Kidney epithelial cell (primary cell): Measurements from ENCODE around the gene LYZL6. TPM values are rescaled to one million over a fixed set of nuclear protein-coding genes. Genes with fewer than 3 reads are reported as not detected.

ENCODE experiments used
- DNase-seq: peaks from one replicate; pipeline ENCODE4 v3.0.0-alpha.2; 2010; ENCODE audit warnings: low read depth
- H3K27me3 ChIP-seq: 2 replicates; pipeline ENCODE4 v1.6.0; 2011; ENCODE audit warnings: low read length; ENCODE audit not compliant: control insufficient read depth, insufficient read depth
- H3K36me3 ChIP-seq: 2 replicates; pipeline ENCODE4 v1.5.1; 2011; ENCODE audit warnings: low read length; ENCODE audit not compliant: control insufficient read depth, insufficient read depth
- H3K4me3 ChIP-seq: 2 replicates; pipeline ENCODE4 v1.5.1; 2011; ENCODE audit warnings: low read depth, mild to moderate bottlenecking, control low read depth, low read length
- CTCF ChIP-seq: IDR thresholded peaks from 2 replicates; pipeline ENCODE4 v1.5.1; 2011; ENCODE audit warnings: mild to moderate bottlenecking, moderate library complexity, low read length, control low read depth, inconsistent platforms; ENCODE audit not compliant: insufficient read depth, poor library complexity, severe bottlenecking
- total RNA-seq: library from RNA; depleted of rRNA; stranded (reverse); fragments of >200 nt; gene quantifications from 2 replicates; pipeline ENCODE4 v1.2.3, GENCODE V29; 2015

LYZL6 gene
- total RNA-seq, 1 donor from 2014 or later, result not detected

- DNase-seq, result no peak
- H3K4me3 ChIP-seq, result no peak overlapping the region
These were observed 51.1 kb downstream of the LYZL6 start for GRCh38 chr17:35892091-35893035.

GRCh38 chr17:35891269-35891668 lies 52.2 kb downstream of the LYZL6 start:
- H3K4me3 ChIP-seq, result no peak overlapping the region
- TF ChIP-seq CTCF, result no peak
- no peaks in the 10 kb centered on the region for H3K36me3 ChIP-seq
- DNase-seq, result no peak
- H3K27me3 ChIP-seq, result no peaks in the 10 kb centered on the region

More at GRCh38 chr17:35892091-35893035, 51.1 kb downstream of the LYZL6 start:
- H3K36me3 ChIP-seq, result no peaks in the 10 kb centered on the region
- H3K27me3 ChIP-seq, result no peaks in the 10 kb centered on the region
- no peak for TF ChIP-seq CTCF

GRCh38 chr17:35890774-35891155 lies 52.7 kb downstream of the LYZL6 start:
- Histone ChIP-seq H3K4me3 (no peak overlapping the region), H3K27me3 (no peaks in the 10 kb centered on the region), H3K36me3 (no peaks in the 10 kb centered on the region)
- DNase-seq, result no peak
- no peak for TF ChIP-seq CTCF

GRCh38 chr17:35889818-35890773 lies 53.4 kb downstream of the LYZL6 start:
- Histone ChIP-seq H3K27me3 (no peaks in the 10 kb centered on the region), H3K4me3 (no peak overlapping the region), H3K36me3 (no peaks in the 10 kb centered on the region)
- no peak for DNase-seq
- TF ChIP-seq CTCF, result no peak

- no peak overlapping the region for H3K4me3 ChIP-seq
- DNase-seq, result no peak
- no peaks in the 10 kb centered on the region for H3K27me3 ChIP-seq
- H3K36me3 ChIP-seq, result no peaks in the 10 kb centered on the region
- no peak for TF ChIP-seq CTCF
These were observed 54.3 kb downstream of the LYZL6 start for GRCh38 chr17:35889241-35889640.

Other genes starting within 250 kb of the LYZL6 start
- gene RASL10B, start 212.1 kb downstream of the LYZL6 start, total RNA-seq, result 2.6 and 2.9 TPM in 2 replicates
- not detected in 2 replicates for gene GAS2L2, start 190.5 kb downstream of the LYZL6 start, total RNA-seq
- gene C17orf50, start 182.8 kb downstream of the LYZL6 start, total RNA-seq, result not detected in 2 replicates
- gene MMP28, start 148.1 kb downstream of the LYZL6 start, total RNA-seq, result 0.17 TPM in 1 of 2 replicates, not detected in the other
- gene TAF15, start 134.2 kb downstream of the LYZL6 start, total RNA-seq, result 21.2 and 36.1 TPM in 2 replicates
- gene HEATR9, start 74.8 kb downstream of the LYZL6 start, total RNA-seq, result not detected in 2 replicates
- gene CCL5, start 63.4 kb downstream of the LYZL6 start, total RNA-seq, result not detected in 2 replicates
- not detected in 2 replicates for gene RDM1, start 12.9 kb downstream of the LYZL6 start, total RNA-seq
- not detected in 2 replicates for gene CCL16, start 37.8 kb upstream of the LYZL6 start, total RNA-seq
- not detected in 2 replicates for gene CCL14, start 43.0 kb upstream of the LYZL6 start, total RNA-seq
- not detected in 2 replicates for gene CCL15, start 57.8 kb upstream of the LYZL6 start, total RNA-seq
- not detected in 2 replicates for gene CCL23, start 74.3 kb upstream of the LYZL6 start, total RNA-seq
- gene CCL18, start 120.6 kb upstream of the LYZL6 start, total RNA-seq, result not detected in 2 replicates
- 0.71 and 1.3 TPM in 2 replicates for gene CCL3, start 146.4 kb upstream of the LYZL6 start, total RNA-seq
- gene CCL4, start 160.1 kb upstream of the LYZL6 start, total RNA-seq, result 0.27 TPM in 1 of 2 replicates, not detected in the other
- 6.3 TPM in 1 of 2 replicates, not detected in the other for gene TBC1D3B, start 232.9 kb upstream of the LYZL6 start, total RNA-seq